Heart left ventricle (tissue), 16 donors: ENCODE data around the gene TENM3. TPM values are rescaled to one million over a fixed set of nuclear protein-coding genes. Genes with fewer than 3 reads are reported as not detected.

Experiments
- ATAC-seq, 4 donors: fragments of 200-7000 bp; cut with Tn5 transposase; one replicate each; pipeline ENCODE4 v1.9.1; 2020 to 2022; ENCODE audit warnings: moderate library complexity in 4 of 4, mild to moderate bottlenecking in 3 of 4, moderate number of reproducible peaks in 1 of 4
- DNase-seq, 5 donors: peaks; one replicate each; pipeline ENCODE4 v3.0.0-alpha.2; 2020
- H3K27ac ChIP-seq, 12 donors: fragments of 200-600 bp; sonication (generic) in 4 of 12; one replicate each; pipeline versions ENCODE4 v1.5.0 to v1.8.0; 2016 to 2022; ENCODE audit warnings: mild to moderate bottlenecking in 2 of 12
- H3K27me3 ChIP-seq, 9 donors: fragments of 200-600 bp; sonication (generic) in 2 of 9; one replicate each; pipeline versions ENCODE4 v1.5.1 to v1.8.0; 2016 to 2022; ENCODE audit warnings: mild to moderate bottlenecking in 3 of 9
- H3K36me3 ChIP-seq, 9 donors: fragments of 200-600 bp; sonication (generic) in 2 of 9; one replicate each; pipeline versions ENCODE4 v1.5.0 to v1.8.0; 2018 to 2022; ENCODE audit warnings: mild to moderate bottlenecking in 2 of 9
- H3K4me1 ChIP-seq, 12 donors: fragments of 200-600 bp; sonication (generic) in 4 of 12; one replicate each; pipeline versions ENCODE4 v1.5.0 to v1.8.0; 2016 to 2022; ENCODE audit warnings: mild to moderate bottlenecking in 3 of 12
- H3K4me3 ChIP-seq, 12 donors: fragments of 200-600 bp; sonication (generic) in 4 of 12; one replicate each; pipeline versions ENCODE4 v1.5.0 to v1.8.0; 2017 to 2022; ENCODE audit warnings: mild to moderate bottlenecking in 9 of 12, moderate library complexity in 4 of 12
- H3K9me3 ChIP-seq, 12 donors: fragments of 200-600 bp; sonication (generic) in 4 of 12; one replicate each; pipeline versions ENCODE4 v1.5.0 to v1.8.0; 2016 to 2022; ENCODE audit warnings: mild to moderate bottlenecking in 1 of 12
- POLR2A ChIP-seq, 2 donors: fragments of 450-650 bp; IDR thresholded peaks; one replicate each; pipeline ENCODE4 v1.6.1; 2017; ENCODE audit warnings: antibody characterized with exemption in 2 of 2, mild to moderate bottlenecking in 2 of 2, moderate library complexity in 2 of 2
- WGBS, 4 donors: extraction: QIAGEN DNeasy Blood & Tissue Kit in 2 of 4; methylation state at CpG; one replicate each; pipeline versions ENCODE4 v1.1.5 to v1.1.7; 2013 to 2018; 5-methylcytosine and 5-hydroxymethylcytosine counted together
- intact Hi-C, 10 donors: fragments of 100-400 bp; cut with DNase I; formaldehyde crosslinking; loops; one replicate each; pipeline versions ENCODE4 v1.11.1 to v1.14.2; 2022
- polyA plus RNA-seq, 2 donors: library from polyadenylated mRNA; stranded (reverse); fragments of 200-250 nt; gene quantifications; one replicate each; pipeline ENCODE4 v1.2.3, GENCODE V29; 2013
- total RNA-seq, 9 donors: library from RNA; depleted of rRNA in 2 of 9; stranded (reverse); fragments of >200 nt in 2 of 9; fragmentation: NEBNext Ultra II Directional in 3 of 9; extraction: Animal tissue kit (Norgen Biotek cat#: 25700) in 3 of 9; gene quantifications; one replicate each; pipeline versions ENCODE4 v1.1.0 to v1.2.4, GENCODE V29; 2016 to 2023
- TF ChIP-seq, protein P1 (sequence below), 12 donors: fragments of 200-600 bp; sonication (generic) in 4 of 12; IDR thresholded peaks; one replicate each; pipeline versions ENCODE4 v1.5.0 to v1.8.0; 2018 to 2022; ENCODE audit warnings: antibody characterized with exemption in 12 of 12, mild to moderate bottlenecking in 5 of 12
- donor health status: ischemic (EF 13 %, LVEDD 7.1; RV severe dilation, severe dysfunction).
- donor health status: healthy with polysubstance abuse.
- donor health status: DM: no; HTN: yes; CAD: no.
- donor health status: DM: no; HTN: no; CAD: no.
- donor health status: ischemic (EF 25% LVEDD 6.9; RV normal size, moderate dysfunction).
- donor health status: ischemic (EF 25% LVEDD 5.7; RV mildly dilated, moderate dysfunction).
- donor health status: healthy.
- donor health status: DM: yes; HTN: yes; CAD: no.
- donor health status: ischemic (EF 35%, LVEDD 5.7; RV mildly dilated, moderate dysfunction).
- donor health status: nonischemic (EF 11% LVEDD 7.7; RV severe dilation, severe dysfunction).
- donor health status: DM: yes; HTN: yes; CAD: no.
- donor health status: PGD.
- donor health status: ischemic (EF 29% LVEDD 5.4; RV normal size, mild dysfunction).
- donor health status: nonischemic (EF 23%, LVEDD 6.1; RV moderate dilation, normal function).

The TENM3 gene
- total and polyA plus RNA-seq, 11 donors: 0.19 to 10.3 (median 2.5) TPM

DNA sequence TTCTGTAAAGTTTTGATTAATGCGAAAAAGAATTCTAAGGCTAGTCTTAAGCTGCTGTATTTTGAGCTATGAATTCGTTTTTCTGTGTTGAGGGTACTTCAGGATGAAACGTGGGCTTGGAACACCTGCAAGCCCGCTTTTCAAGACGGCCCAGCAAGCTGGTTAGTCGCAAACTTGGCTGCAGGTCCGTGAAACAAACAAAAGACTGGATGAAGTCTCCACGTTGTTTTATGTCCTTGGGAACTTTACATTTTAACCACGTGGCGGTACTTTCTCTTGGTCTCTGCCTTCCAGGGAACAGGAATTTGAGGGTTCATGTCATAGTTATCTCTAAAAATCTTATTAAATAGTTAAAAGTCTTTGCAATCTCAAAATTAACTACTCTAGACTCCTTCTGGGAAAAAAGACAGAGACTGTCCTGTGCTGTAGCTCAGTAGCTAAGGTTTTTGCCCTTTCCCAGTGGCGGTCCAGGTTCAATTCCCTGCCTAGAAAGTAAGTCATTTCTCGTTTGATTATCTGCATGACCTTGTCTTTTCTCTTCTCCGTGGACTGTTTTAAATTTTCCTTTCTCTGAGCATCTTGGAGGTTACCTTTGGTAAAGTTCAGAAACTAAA is 21.0 kb downstream of the TENM3 start:
- Histone ChIP-seq H3K27me3 (no peaks in the 10 kb centered on the region), H3K9me3 (no peaks in the 10 kb centered on the region), H3K4me1 (no peaks in the 10 kb centered on the region), H3K27ac (no peak overlapping the region), H3K4me3 (no peak overlapping the region), H3K36me3 (no peaks in the 10 kb centered on the region)
- intact Hi-C loops: no loop called here
- TF ChIP-seq, protein P1, sequence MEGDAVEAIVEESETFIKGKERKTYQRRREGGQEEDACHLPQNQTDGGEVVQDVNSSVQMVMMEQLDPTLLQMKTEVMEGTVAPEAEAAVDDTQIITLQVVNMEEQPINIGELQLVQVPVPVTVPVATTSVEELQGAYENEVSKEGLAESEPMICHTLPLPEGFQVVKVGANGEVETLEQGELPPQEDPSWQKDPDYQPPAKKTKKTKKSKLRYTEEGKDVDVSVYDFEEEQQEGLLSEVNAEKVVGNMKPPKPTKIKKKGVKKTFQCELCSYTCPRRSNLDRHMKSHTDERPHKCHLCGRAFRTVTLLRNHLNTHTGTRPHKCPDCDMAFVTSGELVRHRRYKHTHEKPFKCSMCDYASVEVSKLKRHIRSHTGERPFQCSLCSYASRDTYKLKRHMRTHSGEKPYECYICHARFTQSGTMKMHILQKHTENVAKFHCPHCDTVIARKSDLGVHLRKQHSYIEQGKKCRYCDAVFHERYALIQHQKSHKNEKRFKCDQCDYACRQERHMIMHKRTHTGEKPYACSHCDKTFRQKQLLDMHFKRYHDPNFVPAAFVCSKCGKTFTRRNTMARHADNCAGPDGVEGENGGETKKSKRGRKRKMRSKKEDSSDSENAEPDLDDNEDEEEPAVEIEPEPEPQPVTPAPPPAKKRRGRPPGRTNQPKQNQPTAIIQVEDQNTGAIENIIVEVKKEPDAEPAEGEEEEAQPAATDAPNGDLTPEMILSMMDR (IDR thresholded peaks at IDR 0.05): no peak
- TF ChIP-seq POLR2A (IDR thresholded peaks at IDR 0.05): no peak
- 80 to 85% (median 81%) methylated on average over 13 of the region's 13 CpGs for WGBS, 4 donors
- no peak for DNase-seq
- ATAC-seq: no peak

DNA sequence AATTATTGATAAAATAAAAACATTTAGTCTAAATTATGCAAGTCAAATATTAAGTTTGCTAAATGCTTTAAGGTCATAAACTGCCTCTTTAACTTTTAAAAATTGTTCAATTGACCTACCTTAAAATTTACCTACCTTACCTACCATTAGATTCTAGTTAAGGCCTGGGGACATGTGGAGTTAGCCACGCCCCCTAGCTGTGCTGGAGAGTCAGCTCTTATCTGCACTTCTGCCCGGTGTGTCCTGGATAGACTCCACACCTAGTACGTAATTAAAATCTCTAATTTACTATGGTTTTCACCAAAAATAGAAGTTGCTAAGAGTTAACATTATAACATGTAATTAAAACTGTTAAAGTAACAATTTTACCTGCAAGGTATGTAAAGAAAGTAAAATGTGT is 22.7 kb downstream of the TENM3 start:
- no peak for TF ChIP-seq POLR2A (IDR thresholded peaks at IDR 0.05)
- TF ChIP-seq, protein P1 (IDR thresholded peaks at IDR 0.05): no peak
- Histone ChIP-seq H3K27ac (no peak overlapping the region), H3K4me1 (no peaks in the 10 kb centered on the region), H3K36me3 (no peaks in the 10 kb centered on the region), H3K27me3 (no peaks in the 10 kb centered on the region), H3K9me3 (no peaks in the 10 kb centered on the region), H3K4me3 (no peak overlapping the region)
- DNase-seq (no peak), ATAC-seq (no peak)
- 45 to 57% (median 51%) methylated on average over 3 of the region's 3 CpGs for WGBS, 4 donors
- intact Hi-C loops: no loop called here

GRCh38 chr4:182267048-182267447 is 23.8 kb downstream of the TENM3 start:
- Histone ChIP-seq H3K36me3 (no peaks in the 10 kb centered on the region), H3K4me1 (no peaks in the 10 kb centered on the region), H3K27ac (no peak overlapping the region), H3K4me3 (no peak overlapping the region), H3K9me3 (no peaks in the 10 kb centered on the region), H3K27me3 (no peaks in the 10 kb centered on the region)
- ATAC-seq: no peak
- intact Hi-C loops: no loop called here
- no peak for DNase-seq
- TF ChIP-seq POLR2A (IDR thresholded peaks at IDR 0.05): no peak

DNA sequence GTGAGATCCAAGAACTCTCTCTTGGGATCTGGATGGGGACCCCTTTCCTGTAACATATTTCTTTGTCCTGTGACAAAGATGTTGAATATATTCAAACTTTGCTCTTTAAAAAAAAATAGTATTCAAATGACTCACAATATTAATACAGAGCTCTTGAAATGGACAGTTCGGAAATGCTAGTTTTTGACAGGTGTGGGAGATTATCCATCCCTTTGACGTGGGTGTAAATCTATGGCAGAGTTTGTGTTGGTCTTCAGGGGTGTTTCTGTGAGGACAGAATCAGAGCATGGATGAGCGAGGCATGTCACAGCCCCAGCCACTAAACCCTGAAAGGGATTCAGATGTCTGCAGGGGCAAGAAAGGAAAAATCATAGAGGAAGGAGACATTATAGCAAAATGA is 25.8 kb downstream of the TENM3 start:
- ATAC-seq (no peak), DNase-seq (no peak)
- TF ChIP-seq, protein P1 (IDR thresholded peaks at IDR 0.05): no peak
- TF ChIP-seq POLR2A (IDR thresholded peaks at IDR 0.05): no peak
- Histone ChIP-seq H3K4me1 (no peaks in the 10 kb centered on the region), H3K27ac (no peak overlapping the region), H3K4me3 (no peak overlapping the region), H3K36me3 (no peaks in the 10 kb centered on the region), H3K27me3 (no peaks in the 10 kb centered on the region), H3K9me3 (no peaks in the 10 kb centered on the region)
- 68 to 83% (median 78%) methylated on average over 3 of the region's 3 CpGs for WGBS, 4 donors
- intact Hi-C loops: no loop called here

GRCh38 chr4:182271731-182272130 is 28.5 kb downstream of the TENM3 start:
- H3K4me1 ChIP-seq: no peaks in the 10 kb centered on the region
- intact Hi-C loops: no loop called here
- no peak overlapping the region for H3K27ac ChIP-seq
- peaks cover 0 to 6% (median 0%) of the 10 kb centered on the region in 9 donors for H3K27me3 ChIP-seq
- DNase-seq (no peak), ATAC-seq (no peak)
- 90 to 94% (median 93%) methylated on average over 10 of the region's 10 CpGs for WGBS, 4 donors
- TF ChIP-seq, protein P1 (IDR thresholded peaks at IDR 0.05): no peak
- no peak for TF ChIP-seq POLR2A (IDR thresholded peaks at IDR 0.05)
- no peaks in the 10 kb centered on the region for H3K36me3 ChIP-seq
- H3K4me3 ChIP-seq: no peak overlapping the region
- H3K9me3 ChIP-seq: no peaks in the 10 kb centered on the region
